HG03139 (cell line): ENCODE results near the gene TLCD3B.
A peak's percentile ranks its signal among the peaks of the same experiment; 100 is the strongest.

Experiments
- ATAC-seq: cut with Tn5 transposase; IDR thresholded peaks from one replicate; pipeline ENCODE4 v1.9.1; 2021; ENCODE audit not compliant: unreplicated experiment

TLCD3B gene

GRCh38 chr16:30030841-30031413 lies at the start of gene TLCD3B:
TLCD3B (minus strand) TSS chr16:30031271; CDS start chr16:30030527, 744 bp downstream.
- ATAC-seq, result no peak

GRCh38 chr16:30079480-30079879 lies 48.4 kb upstream of the TLCD3B start:
- ATAC-seq, result no peak

GRCh38 chr16:30078744-30079143 lies 47.7 kb upstream of the TLCD3B start:
- no peak for ATAC-seq

GRCh38 chr16:30077656-30078055 lies 46.6 kb upstream of the TLCD3B start:
- ATAC-seq, result no peak

GRCh38 chr16:30076276-30076791 lies 45.3 kb upstream of the TLCD3B start:
- ATAC-seq, result peak; percentile 16

GRCh38 chr16:30075503-30076275 lies 44.6 kb upstream of the TLCD3B start, which contains the start of gene PPP4C:
PPP4C (plus strand) TSS chr16:30075994; CDS start chr16:30076378, 384 bp downstream.
- peak; percentile 69 for ATAC-seq

- ATAC-seq, result no peak
Measured at GRCh38 chr16:30070490-30070889, 39.4 kb upstream of the TLCD3B start.

- no peak for ATAC-seq
Measured at GRCh38 chr16:30069611-30070462, 38.8 kb upstream of the TLCD3B start.

GRCh38 chr16:30068750-30069610 lies 37.9 kb upstream of the TLCD3B start:
- ATAC-seq, result no peak

GRCh38 chr16:30068333-30068732 lies 37.3 kb upstream of the TLCD3B start:
- ATAC-seq, result no peak

- ATAC-seq, result no peak
Measured at GRCh38 chr16:30067584-30067916, 36.5 kb upstream of the TLCD3B start.

GRCh38 chr16:30066761-30067583 lies 35.9 kb upstream of the TLCD3B start:
- no peak for ATAC-seq

GRCh38 chr16:30065943-30066760 lies 35.1 kb upstream of the TLCD3B start:
- ATAC-seq, result no peak

- peak; percentile 76 for ATAC-seq
Measured at GRCh38 chr16:30065102-30065942, 34.3 kb upstream of the TLCD3B start, which contains the start of gene ALDOA. ALDOA (plus strand) TSS chr16:30065760; CDS start chr16:30066898, 1,138 bp downstream.

GRCh38 chr16:30064729-30065101 lies 33.6 kb upstream of the TLCD3B start:
- ATAC-seq, result no peak

- ATAC-seq, result no peak
Measured at GRCh38 chr16:30063893-30064728, 33.0 kb upstream of the TLCD3B start.
